Measurements from ENCODE around the gene TARDBP. TPM values are rescaled to one million over a fixed set of nuclear protein-coding genes. Genes with fewer than 3 reads are reported as not detected.

TARDBP gene
- total RNA-seq, 3 donors from 2014 or later, result 123 to 155 (median 147) TPM

DNA sequence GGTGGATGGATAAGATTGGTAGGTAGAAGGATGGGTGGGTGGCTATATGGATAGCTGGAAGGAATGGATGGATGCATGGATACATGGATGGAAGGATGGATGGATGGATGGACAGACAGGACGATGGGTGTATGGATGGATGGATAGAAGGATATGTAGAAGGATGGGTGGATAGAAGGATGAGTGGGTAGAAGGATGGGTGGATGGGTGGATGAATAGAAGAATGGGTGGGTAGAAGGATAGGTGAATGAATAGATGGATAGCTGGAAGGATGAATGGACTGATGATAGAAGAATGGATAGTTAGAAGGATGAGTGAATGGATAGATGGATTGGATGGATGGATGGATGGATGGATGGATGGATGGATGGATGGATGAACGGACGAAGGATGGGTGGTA lies 29.6 kb downstream of the TARDBP start:
- H3K4me3 ChIP-seq, result no peak overlapping the region
- intact Hi-C loops (cut with DNase I, micrococcal nuclease), result loop anchor here in 1 of 2 donors (5.0 kb wide), 1 partner anchor 605 kb away; no protein-coding TSS in a partner anchor
- DNase-seq, result no peak
- TF ChIP-seq, protein P1, sequence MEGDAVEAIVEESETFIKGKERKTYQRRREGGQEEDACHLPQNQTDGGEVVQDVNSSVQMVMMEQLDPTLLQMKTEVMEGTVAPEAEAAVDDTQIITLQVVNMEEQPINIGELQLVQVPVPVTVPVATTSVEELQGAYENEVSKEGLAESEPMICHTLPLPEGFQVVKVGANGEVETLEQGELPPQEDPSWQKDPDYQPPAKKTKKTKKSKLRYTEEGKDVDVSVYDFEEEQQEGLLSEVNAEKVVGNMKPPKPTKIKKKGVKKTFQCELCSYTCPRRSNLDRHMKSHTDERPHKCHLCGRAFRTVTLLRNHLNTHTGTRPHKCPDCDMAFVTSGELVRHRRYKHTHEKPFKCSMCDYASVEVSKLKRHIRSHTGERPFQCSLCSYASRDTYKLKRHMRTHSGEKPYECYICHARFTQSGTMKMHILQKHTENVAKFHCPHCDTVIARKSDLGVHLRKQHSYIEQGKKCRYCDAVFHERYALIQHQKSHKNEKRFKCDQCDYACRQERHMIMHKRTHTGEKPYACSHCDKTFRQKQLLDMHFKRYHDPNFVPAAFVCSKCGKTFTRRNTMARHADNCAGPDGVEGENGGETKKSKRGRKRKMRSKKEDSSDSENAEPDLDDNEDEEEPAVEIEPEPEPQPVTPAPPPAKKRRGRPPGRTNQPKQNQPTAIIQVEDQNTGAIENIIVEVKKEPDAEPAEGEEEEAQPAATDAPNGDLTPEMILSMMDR (IDR thresholded peaks at IDR 0.05), result no peak
- H3K4me1 ChIP-seq (ENCODE audit: low read depth), result peaks cover 4% of the 10 kb centered on the region
- no peaks in the 10 kb centered on the region for H3K36me3 ChIP-seq (ENCODE audit: low read depth)
- no peaks in the 10 kb centered on the region for H3K9me3 ChIP-seq
- no peak for ATAC-seq

DNA sequence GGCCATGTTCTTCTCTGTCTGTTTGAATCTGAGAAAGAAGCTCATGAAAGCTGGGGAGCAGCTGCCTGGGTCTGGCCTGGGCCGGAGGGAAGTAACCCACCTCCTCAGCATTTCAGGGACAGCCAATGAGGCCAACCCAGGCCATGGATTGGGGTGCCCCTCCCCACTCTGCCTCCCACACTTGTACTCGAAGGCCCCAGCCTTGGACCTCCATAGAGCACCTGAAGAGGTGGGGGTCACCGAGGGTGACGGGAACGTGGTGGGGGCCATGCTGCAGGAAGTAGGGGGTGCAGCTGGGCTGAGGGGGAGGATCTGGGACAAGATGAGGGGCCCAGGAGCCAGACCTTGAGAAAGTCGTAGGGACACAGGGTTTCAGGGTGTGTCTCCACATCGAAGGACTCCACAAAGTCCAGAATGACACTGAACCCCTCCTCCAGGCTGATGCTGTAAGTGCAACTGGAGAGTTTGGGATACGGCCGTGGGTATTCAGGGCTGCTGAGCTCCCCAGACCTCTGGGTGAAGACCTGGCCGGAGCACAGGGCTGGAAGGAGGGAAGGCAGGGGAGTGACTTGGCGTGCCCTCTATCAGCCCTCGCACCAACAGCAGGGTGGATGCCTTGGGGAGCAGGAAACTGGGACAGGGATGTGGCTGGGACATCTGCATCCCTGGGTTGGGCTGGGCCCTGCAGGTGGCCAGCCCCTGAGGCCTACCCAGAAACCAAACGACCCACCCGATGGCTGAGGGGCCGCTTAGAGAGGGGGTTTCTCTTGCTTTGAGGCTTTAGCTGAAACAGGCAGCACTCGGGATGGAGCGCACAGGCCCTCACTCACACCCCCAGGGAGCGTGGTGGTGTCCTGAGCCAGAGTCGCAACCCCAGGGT lies 30.8 kb downstream of the TARDBP start:
- intact Hi-C loops (cut with DNase I, micrococcal nuclease), result loop anchor here in 1 of 2 donors (5.0 kb wide), 1 partner anchor 604 kb away; no protein-coding TSS in a partner anchor

DNA sequence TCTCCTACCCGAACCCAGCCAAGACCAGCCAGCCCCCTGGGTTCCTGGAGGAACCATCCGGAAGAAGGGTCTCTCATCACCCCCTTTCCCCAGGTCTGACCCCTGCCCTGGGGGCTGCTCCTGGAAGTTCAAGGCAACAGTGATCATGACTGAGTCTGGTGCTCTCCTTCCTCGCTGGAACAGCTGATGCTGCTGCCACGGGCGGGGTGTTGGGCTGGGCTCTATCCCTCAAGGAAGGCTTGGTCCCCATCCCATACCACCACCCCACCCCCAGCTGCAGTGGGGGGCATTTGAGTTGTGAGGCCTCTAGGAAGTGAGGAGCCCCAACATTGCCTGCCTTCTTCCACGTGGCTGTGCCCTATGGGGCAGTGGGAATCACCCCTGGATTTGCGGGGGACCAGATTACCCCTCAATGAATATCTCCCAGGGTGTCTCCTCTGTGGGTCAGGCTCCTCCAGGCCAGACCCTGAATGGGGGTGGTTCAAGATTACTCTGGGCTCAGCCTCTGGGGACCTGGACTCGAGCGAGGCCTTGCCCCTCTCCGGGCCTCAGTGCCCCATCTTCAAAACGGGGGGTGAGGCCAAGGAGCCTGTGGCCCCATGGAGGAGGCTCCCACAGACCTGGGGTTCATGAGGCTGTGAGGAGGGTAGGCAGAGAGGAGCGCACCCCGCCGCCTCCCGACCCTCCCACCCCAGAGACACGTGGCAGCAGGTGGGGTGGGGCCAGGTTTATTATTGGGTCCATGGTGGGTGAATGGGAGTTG lies 31.8 kb downstream of the TARDBP start:
- TF ChIP-seq, protein P1 (IDR thresholded peaks at IDR 0.05), result no peak
- H3K4me3 ChIP-seq, result no peak overlapping the region
- H3K4me1 ChIP-seq (ENCODE audit: low read depth), result no peaks in the 10 kb centered on the region
- no peak for ATAC-seq
- H3K9me3 ChIP-seq, result no peaks in the 10 kb centered on the region
- no peak for DNase-seq
- intact Hi-C loops (cut with DNase I, micrococcal nuclease), result loop anchor here in 1 of 2 donors (5.0 kb wide), 1 partner anchor 603 kb away; no protein-coding TSS in a partner anchor
- no peaks in the 10 kb centered on the region for H3K36me3 ChIP-seq (ENCODE audit: low read depth)

More for the DNA sequence above, 30.8 kb downstream of the TARDBP start:
- ATAC-seq (no peak), DNase-seq (no peak)
- TF ChIP-seq, protein P1 (IDR thresholded peaks at IDR 0.05), result no peak
- H3K9me3 ChIP-seq, result no peaks in the 10 kb centered on the region
- no peaks in the 10 kb centered on the region for H3K36me3 ChIP-seq (ENCODE audit: low read depth)
- H3K4me3 ChIP-seq, result no peak overlapping the region
- no peaks in the 10 kb centered on the region for H3K4me1 ChIP-seq (ENCODE audit: low read depth)

DNA sequence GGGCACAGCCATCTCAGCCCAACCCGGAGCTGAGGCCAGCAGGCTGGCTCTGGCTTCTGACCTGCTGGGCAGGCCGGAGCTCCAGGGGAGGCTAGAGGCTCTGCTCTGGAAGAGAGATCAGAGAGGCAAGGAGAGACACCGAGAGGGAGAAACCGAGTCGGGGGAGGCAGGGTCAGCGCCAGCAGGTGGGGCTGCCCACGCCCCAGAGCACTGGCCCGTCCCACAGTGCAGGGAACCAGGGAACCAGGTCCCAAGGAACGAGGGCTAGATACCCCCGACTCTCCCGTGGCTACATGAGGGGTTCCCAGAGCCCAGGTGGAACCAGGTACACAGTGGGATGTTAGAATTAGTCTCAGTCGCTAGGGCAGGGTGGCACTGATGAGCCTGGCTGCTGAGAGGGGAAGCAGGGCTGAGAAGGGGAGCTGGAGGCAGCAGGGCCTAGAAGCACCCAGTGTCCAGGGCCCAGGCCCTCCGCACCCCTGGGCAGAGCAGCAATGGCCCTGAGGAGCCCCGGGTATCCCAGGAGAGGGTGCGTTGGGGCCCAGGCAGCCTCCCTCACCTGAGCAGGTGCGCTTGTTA lies 32.5 kb downstream of the TARDBP start:
- Histone ChIP-seq H3K36me3 (ENCODE audit: low read depth) (no peaks in the 10 kb centered on the region), H3K9me3 (no peaks in the 10 kb centered on the region), H3K4me1 (ENCODE audit: low read depth) (no peaks in the 10 kb centered on the region), H3K4me3 (no peak overlapping the region)
- ATAC-seq, result no peak
- DNase-seq, result no peak
- intact Hi-C loops (cut with DNase I, micrococcal nuclease), result loop anchor here in 1 of 2 donors (5.0 kb wide), 1 partner anchor 602 kb away; no protein-coding TSS in a partner anchor
- TF ChIP-seq, protein P1 (IDR thresholded peaks at IDR 0.05), result no peak

DNA sequence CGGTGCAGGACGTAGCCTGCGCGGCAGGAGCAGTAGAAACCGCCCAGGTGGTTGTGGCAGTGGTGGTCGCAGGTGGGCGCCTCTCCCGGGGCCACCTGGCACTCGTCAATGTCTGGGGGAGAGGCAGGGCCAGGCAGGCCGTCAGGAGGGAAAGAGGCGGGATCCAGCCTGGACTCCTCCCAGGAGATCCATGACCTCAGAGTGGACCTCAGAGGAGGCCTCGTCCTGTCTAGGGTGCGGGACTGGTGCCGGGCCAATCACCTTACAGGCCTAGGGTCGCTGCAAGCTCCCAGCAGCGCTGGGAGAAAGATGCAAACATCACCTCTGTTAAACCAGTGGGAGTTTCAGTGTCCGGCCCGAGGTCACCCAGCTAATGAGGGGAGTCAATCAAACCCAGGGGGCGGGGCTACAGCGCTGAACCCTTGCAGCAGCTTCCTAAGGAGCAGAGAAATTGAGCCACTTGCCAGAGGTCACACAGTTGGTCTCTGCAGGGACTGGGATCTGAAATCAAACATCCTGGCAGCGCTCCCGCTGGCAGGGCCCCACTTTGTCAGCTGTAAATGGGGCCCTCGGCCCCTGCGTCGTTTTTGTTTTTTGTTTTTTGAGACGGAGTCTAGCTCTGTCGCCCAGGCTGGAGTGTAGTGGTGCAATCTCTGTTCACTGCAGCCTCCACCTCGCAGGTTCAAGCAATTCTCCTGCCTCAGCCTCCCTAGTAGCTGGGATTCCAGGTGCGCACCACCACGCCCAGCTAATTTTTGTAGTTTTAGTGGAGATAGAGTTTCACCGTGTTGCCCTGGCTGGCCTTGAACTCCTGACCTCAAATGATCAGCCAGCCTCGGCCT lies 33.2 kb downstream of the TARDBP start:
- no peaks in the 10 kb centered on the region for H3K36me3 ChIP-seq (ENCODE audit: low read depth)
- H3K9me3 ChIP-seq, result no peaks in the 10 kb centered on the region
- TF ChIP-seq, protein P1 (IDR thresholded peaks at IDR 0.05), result no peak
- no peak overlapping the region for H3K4me3 ChIP-seq
- no peaks in the 10 kb centered on the region for H3K4me1 ChIP-seq (ENCODE audit: low read depth)
- no peak for DNase-seq
- intact Hi-C loops (cut with DNase I, micrococcal nuclease), result no loop called here
- no peak for ATAC-seq

Data from mucosa of descending colon (tissue), 3 donors.